HCT116 (cell line): Measurements from ENCODE around the gene IGFALS. TPM values are rescaled to one million over a fixed set of nuclear protein-coding genes. Genes with fewer than 3 reads are reported as not detected.

ENCODE experiments used
- ATAC-seq: fragments of 200-7000 bp; cut with Tn5 transposase; 2 replicates; pipeline ENCODE4 v1.9.1; 2020; ENCODE audit warnings: mild to moderate bottlenecking, moderate library complexity
- BruUV-seq: library from RNA; stranded (reverse); fragments of 400-500 nt; replicated peaks from 2 replicates; lab custom pipeline; 2021; lab: Mats Ljungman, UMichigan
- CTCF ChIA-PET: fragments of 300-600 bp; sonication (Branson Sonifier 250); formaldehyde crosslinking; loops from one replicate; lab custom pipeline; 2021; ENCODE audit warnings: antibody characterized with exemption; lab: Charles Lee
- POLR2A ChIA-PET: fragments of 300-600, 350-600 bp; sonication (Branson Sonifier 250); formaldehyde crosslinking; loops from one replicate; lab custom pipeline; 2021; ENCODE audit warnings: antibody characterized with exemption; lab: Charles Lee
- RAD21 ChIA-PET, 2 experiments: fragments of 300-600 bp; sonication (Branson Sonifier 250); formaldehyde crosslinking; loops; one replicate each; lab custom pipeline; 2023; ENCODE audit warnings: low total read pairs in 2 of 2; ENCODE audit not compliant: uncharacterized antibody in 2 of 2, unreplicated experiment in 2 of 2, low non-redundant PET in 1 of 2; lab: Charles Lee
- DNase-seq: peaks from one replicate; pipeline ENCODE4 v3.0.0-alpha.2; 2010; ENCODE audit warnings: low read depth, low spot score
- H2AFZ ChIP-seq: fragments of 200-600 bp; shearing (Covaris generic), sonication (generic); 2 replicates; pipeline ENCODE4 v1.6.1; 2017; ENCODE audit warnings: low read depth, mixed run types, mixed read lengths, antibody characterized with exemption, low read length; ENCODE audit not compliant: poor library complexity, severe bottlenecking
- H3K27ac ChIP-seq: 2 replicates; pipeline ENCODE4 v1.5.1; 2012; ENCODE audit warnings: low read depth, low read length
- H3K27me3 ChIP-seq: fragments of 200-600 bp; sonication (generic); 2 replicates; pipeline ENCODE4 v1.6.1; 2016; ENCODE audit warnings: mixed run types, low read length, mixed read lengths; ENCODE audit not compliant: insufficient read depth
- H3K36me3 ChIP-seq, 2 experiments: fragments of 200-500 bp in 1 of 2; fragments of 200-600 bp in 1 of 2; sonication (Bioruptor generic) in 1 of 2; sonication (generic) in 1 of 2; 2 replicates each; pipeline versions ENCODE4 v1.5.1 to v1.6.1; 2014 to 2016; ENCODE audit warnings: low read length in 2 of 2, inconsistent platforms in 1 of 2, mixed read lengths in 1 of 2, mixed run types in 1 of 2; ENCODE audit not compliant: insufficient read depth in 2 of 2, control insufficient read depth in 1 of 2
- H3K4me1 ChIP-seq, 2 experiments: fragments of 200-600 bp in 1 of 2; sonication (generic) in 1 of 2; 2 replicates each; pipeline versions ENCODE4 v1.5.1 to v1.6.1; 2012 to 2017; ENCODE audit warnings: low read length in 2 of 2, inconsistent platforms in 1 of 2, mild to moderate bottlenecking in 1 of 2, mixed read lengths in 1 of 2, mixed run types in 1 of 2, moderate library complexity in 1 of 2; ENCODE audit not compliant: insufficient read depth in 2 of 2, control insufficient read depth in 1 of 2
- H3K4me2 ChIP-seq: fragments of 200-600 bp; sonication (generic); 2 replicates; pipeline ENCODE4 v1.6.1; 2017; ENCODE audit warnings: mixed run types, low read length, mixed read lengths
- H3K4me3 ChIP-seq, 2 experiments: fragments of 200-600 bp in 1 of 2; sonication (generic) in 1 of 2; replicated peaks in 1 of 2; 2 replicates each; pipeline ENCODE4 v1.5.1; 2011 to 2016; ENCODE audit warnings: low read length in 2 of 2, control low read depth in 1 of 2, low read depth in 1 of 2, mild to moderate bottlenecking in 1 of 2, mixed read lengths in 1 of 2, mixed run types in 1 of 2
- H3K79me2 ChIP-seq: fragments of 200-600 bp; sonication (generic); 2 replicates; pipeline ENCODE4 v1.6.1; 2017; ENCODE audit warnings: mild to moderate bottlenecking, mixed run types, low read length, moderate library complexity, mixed read lengths; ENCODE audit not compliant: insufficient read depth
- H3K9ac ChIP-seq: fragments of 200-600 bp; sonication (generic); 2 replicates; pipeline ENCODE4 v1.6.1; 2016; ENCODE audit warnings: low read length, mixed read lengths
- H3K9me2 ChIP-seq: fragments of 200-600 bp; sonication (generic), shearing (Covaris generic); 2 replicates; pipeline ENCODE4 v1.6.1; 2017; ENCODE audit warnings: mixed run types, mild to moderate bottlenecking, moderate library complexity; ENCODE audit not compliant: insufficient read depth
- H3K9me3 ChIP-seq, 2 experiments: fragments of 200-500 bp in 1 of 2; fragments of 200-600 bp in 1 of 2; sonication (Bioruptor generic) in 1 of 2; sonication (generic) in 1 of 2; 2 replicates each; pipeline ENCODE4 v1.6.1; 2014 to 2017; ENCODE audit warnings: low read length in 2 of 2, mixed read lengths in 2 of 2, inconsistent platforms in 1 of 2, low read depth in 1 of 2, mild to moderate bottlenecking in 1 of 2, mixed run types in 1 of 2, moderate library complexity in 1 of 2; ENCODE audit not compliant: control insufficient read depth in 1 of 2, insufficient read depth in 1 of 2
- H4K20me1 ChIP-seq: fragments of 200-600 bp; sonication (generic), shearing (Covaris generic); 2 replicates; pipeline ENCODE4 v1.6.1; 2017; ENCODE audit warnings: mixed run types, mild to moderate bottlenecking, moderate library complexity; ENCODE audit not compliant: insufficient read depth
- CBX3 ChIP-seq: IDR thresholded peaks from 2 replicates; pipeline ENCODE4 v1.6.1; 2012; ENCODE audit warnings: low read depth
- CEBPB ChIP-seq: IDR thresholded peaks from 2 replicates; pipeline ENCODE4 v1.6.1; 2012; ENCODE audit warnings: low read depth
- EGR1 ChIP-seq: IDR thresholded peaks from 2 replicates; pipeline ENCODE4 v1.6.1; 2012; ENCODE audit warnings: low read depth
- ELF1 ChIP-seq: IDR thresholded peaks from 2 replicates; pipeline ENCODE4 v1.6.1; 2012; ENCODE audit warnings: low read depth, borderline replicate concordance
- EZH2 ChIP-seq: fragments of 200-600 bp; sonication (generic); IDR thresholded peaks from 2 replicates; pipeline ENCODE4 v1.6.1; 2017; ENCODE audit warnings: antibody characterized with exemption, mixed run types
- FOSL1 ChIP-seq: IDR thresholded peaks from 2 replicates; pipeline ENCODE4 v1.6.1; 2012; ENCODE audit warnings: low read depth
- JUND ChIP-seq: IDR thresholded peaks from 2 replicates; pipeline ENCODE4 v1.6.1; 2012
- POLR2A ChIP-seq: IDR thresholded peaks from 2 replicates; pipeline ENCODE4 v1.7.0; 2011; ENCODE audit warnings: borderline replicate concordance; ENCODE audit not compliant: insufficient read depth, insufficient read length; ENCODE audit errors: extremely low read depth
- POLR2AphosphoS5 ChIP-seq: IDR thresholded peaks from 2 replicates; pipeline ENCODE4 v1.6.1; 2011; ENCODE audit warnings: mild to moderate bottlenecking, low read depth, low read length, moderate library complexity
- YY1 ChIP-seq: IDR thresholded peaks from 2 replicates; pipeline ENCODE4 v1.6.1; 2011; ENCODE audit warnings: low read length, low read depth, moderate library complexity, mild to moderate bottlenecking; ENCODE audit not compliant: insufficient replicate concordance; ENCODE audit errors: extremely low read depth
- ZFX ChIP-seq: fragments of 450-650 bp; IDR thresholded peaks from 2 replicates; pipeline ENCODE4 v1.6.1; 2017
- intact Hi-C: fragments of 100-400 bp; cut with micrococcal nuclease; formaldehyde crosslinking; loops from 2 replicates; pipeline ENCODE4 v1.10.0; 2022
- total RNA-seq: library from RNA; stranded (reverse); gene quantifications from one replicate; pipeline ENCODE4 v1.2.1, GENCODE V29; 2021; ENCODE audit not compliant: unreplicated experiment
- TF ChIP-seq, protein P1 (sequence below), 3 experiments: fragments of 200-600 bp in 1 of 3; sonication (generic) in 1 of 3; IDR thresholded peaks in 2 of 3; conservative IDR thresholded peaks in 1 of 3; 2 replicates each; pipeline ENCODE4 v1.5.1; 2012 to 2017; ENCODE audit warnings: low read depth in 2 of 3, low read length in 2 of 3, antibody characterized with exemption in 1 of 3, borderline replicate concordance in 1 of 3, control low read depth in 1 of 3, mild to moderate bottlenecking in 1 of 3, mixed read lengths in 1 of 3, mixed run types in 1 of 3, moderate library complexity in 1 of 3; ENCODE audit not compliant: insufficient read depth in 1 of 3
- TF ChIP-seq, protein P2 (sequence below): IDR thresholded peaks from 2 replicates; pipeline ENCODE4 v1.6.1; 2012; ENCODE audit warnings: low read depth
- TF ChIP-seq, protein P3 (sequence below): IDR thresholded peaks from 2 replicates; pipeline ENCODE4 v1.6.1; 2012

The IGFALS gene
- total RNA-seq, 1 experiment from 2014 or later: 0.10 TPM

DNA sequence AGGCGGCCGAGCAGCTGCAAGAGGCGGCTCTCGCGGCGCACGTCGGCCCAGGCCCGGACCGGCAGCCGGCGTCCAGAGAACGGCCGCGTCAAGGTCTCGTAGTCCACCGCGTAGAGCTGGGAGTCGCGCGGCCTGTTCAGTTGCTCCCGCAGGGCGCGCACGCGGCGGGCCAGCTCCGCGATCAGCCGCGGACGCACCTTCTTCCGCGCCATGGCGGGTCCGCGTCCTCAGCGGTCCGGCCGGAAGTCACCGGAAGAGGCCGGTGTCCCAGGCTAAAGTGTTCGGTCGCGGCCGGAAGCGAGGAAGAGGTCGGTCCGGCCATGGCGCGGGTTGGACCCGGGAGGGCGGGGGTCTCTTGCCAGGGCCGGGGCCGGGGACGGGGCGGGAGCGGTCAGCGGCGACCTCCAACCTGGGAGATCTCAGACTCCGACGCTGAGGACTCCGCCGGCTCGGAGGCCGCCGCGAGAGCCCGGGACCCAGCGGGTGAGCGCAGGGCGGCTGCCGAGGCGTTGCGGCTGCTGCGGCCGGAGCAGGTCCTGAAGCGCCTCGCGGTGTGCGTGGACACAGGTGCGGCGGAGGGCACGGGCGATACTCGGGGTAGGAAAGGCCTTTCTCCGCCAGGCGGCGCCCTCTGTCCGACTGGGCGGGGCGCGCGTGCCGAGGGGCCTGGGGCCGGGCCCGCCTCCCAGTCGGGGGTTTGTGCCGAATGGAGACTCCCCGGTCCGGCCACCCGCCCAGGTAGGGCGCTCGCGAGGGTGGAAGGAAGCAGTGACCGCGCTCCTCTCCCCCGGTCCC lies 20.4 kb downstream of the IGFALS start, which contains the start of gene MRPS34 (continued):
- TF ChIP-seq, protein P1, sequence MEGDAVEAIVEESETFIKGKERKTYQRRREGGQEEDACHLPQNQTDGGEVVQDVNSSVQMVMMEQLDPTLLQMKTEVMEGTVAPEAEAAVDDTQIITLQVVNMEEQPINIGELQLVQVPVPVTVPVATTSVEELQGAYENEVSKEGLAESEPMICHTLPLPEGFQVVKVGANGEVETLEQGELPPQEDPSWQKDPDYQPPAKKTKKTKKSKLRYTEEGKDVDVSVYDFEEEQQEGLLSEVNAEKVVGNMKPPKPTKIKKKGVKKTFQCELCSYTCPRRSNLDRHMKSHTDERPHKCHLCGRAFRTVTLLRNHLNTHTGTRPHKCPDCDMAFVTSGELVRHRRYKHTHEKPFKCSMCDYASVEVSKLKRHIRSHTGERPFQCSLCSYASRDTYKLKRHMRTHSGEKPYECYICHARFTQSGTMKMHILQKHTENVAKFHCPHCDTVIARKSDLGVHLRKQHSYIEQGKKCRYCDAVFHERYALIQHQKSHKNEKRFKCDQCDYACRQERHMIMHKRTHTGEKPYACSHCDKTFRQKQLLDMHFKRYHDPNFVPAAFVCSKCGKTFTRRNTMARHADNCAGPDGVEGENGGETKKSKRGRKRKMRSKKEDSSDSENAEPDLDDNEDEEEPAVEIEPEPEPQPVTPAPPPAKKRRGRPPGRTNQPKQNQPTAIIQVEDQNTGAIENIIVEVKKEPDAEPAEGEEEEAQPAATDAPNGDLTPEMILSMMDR (IDR thresholded peaks at IDR 0.05 in 2 of 3, conservative IDR thresholded peaks at IDR 0.05 in 1 of 3; ENCODE audit: borderline replicate concordance in 1 of 3, insufficient read depth in 1 of 3, low read depth in 2 of 3, low read length in 2 of 3): peak in 2 of 3 experiments; percentile 68 to 77; a peak in 4 of 6 replicates
- no peak for TF ChIP-seq EGR1

DNA sequence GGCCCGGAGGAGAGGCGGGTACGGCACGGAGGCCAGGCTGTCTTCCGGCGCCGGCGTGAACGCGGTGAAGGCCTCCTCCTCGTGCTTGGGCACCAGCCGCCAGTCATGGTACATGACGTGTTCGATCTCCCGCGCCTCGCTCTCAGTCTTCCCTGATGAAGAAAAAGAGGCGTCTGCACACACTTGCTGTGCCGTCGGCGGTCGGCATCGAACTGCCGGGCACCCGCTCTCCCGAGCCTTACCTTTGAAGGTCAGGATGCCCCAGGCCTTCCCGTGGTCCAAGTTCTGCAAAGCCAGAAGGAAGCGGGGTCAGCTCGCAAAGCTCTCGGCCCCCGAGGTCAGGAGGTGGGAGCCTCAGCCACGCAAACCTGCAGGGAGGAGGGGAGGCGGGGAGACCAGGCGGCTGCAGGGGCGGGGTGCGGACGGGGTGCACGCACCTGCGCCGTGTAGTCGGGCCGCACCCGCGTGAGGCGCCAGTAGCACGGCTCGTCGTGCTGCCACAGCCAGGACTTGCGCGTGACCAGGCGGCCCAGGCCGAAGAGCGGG lies 21.1 kb downstream of the IGFALS start, which contains the start of gene EME2:
EME2 (plus strand) TSS at position 449 of the 546 bp plus-strand sequence. CDS start 418 bp downstream, outside the sequence.
- peak; percentile 7 for ATAC-seq
- Histone ChIP-seq H3K4me2 (peak within 1 kb of the TSS; percentile 100), H2AFZ (no peak within 1 kb of the TSS), H3K27me3 (no peaks in the 10 kb centered on the region), H3K9me3 (no peaks in the 10 kb centered on the region), H3K9ac (peak within 1 kb of the TSS; percentile 93), H3K4me3 (peak within 1 kb of the TSS; percentile 88 to 97), H3K79me2 (peaks cover 52% of the 10 kb centered on the region), H3K9me2 (no peaks in the 10 kb centered on the region), H3K27ac (peak within 1 kb of the TSS; percentile 95), H3K36me3 (peaks cover 0 to 8% of the 10 kb centered on the region in 2 experiments; a peak in 2 of 4 replicates), H3K4me1 (peaks cover 14 to 29% of the 10 kb centered on the region in 2 experiments), H4K20me1 (peaks cover 5% of the 10 kb centered on the region; the same call in 1 of the 2 replicates)
- RAD21 ChIA-PET: no interaction called here
- TF ChIP-seq POLR2AphosphoS5: no peak
- no peak for TF ChIP-seq EGR1
- no peak for TF ChIP-seq ELF1
- TF ChIP-seq, protein P2, sequence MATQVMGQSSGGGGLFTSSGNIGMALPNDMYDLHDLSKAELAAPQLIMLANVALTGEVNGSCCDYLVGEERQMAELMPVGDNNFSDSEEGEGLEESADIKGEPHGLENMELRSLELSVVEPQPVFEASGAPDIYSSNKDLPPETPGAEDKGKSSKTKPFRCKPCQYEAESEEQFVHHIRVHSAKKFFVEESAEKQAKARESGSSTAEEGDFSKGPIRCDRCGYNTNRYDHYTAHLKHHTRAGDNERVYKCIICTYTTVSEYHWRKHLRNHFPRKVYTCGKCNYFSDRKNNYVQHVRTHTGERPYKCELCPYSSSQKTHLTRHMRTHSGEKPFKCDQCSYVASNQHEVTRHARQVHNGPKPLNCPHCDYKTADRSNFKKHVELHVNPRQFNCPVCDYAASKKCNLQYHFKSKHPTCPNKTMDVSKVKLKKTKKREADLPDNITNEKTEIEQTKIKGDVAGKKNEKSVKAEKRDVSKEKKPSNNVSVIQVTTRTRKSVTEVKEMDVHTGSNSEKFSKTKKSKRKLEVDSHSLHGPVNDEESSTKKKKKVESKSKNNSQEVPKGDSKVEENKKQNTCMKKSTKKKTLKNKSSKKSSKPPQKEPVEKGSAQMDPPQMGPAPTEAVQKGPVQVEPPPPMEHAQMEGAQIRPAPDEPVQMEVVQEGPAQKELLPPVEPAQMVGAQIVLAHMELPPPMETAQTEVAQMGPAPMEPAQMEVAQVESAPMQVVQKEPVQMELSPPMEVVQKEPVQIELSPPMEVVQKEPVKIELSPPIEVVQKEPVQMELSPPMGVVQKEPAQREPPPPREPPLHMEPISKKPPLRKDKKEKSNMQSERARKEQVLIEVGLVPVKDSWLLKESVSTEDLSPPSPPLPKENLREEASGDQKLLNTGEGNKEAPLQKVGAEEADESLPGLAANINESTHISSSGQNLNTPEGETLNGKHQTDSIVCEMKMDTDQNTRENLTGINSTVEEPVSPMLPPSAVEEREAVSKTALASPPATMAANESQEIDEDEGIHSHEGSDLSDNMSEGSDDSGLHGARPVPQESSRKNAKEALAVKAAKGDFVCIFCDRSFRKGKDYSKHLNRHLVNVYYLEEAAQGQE: no peak
- TF ChIP-seq, protein P3, sequence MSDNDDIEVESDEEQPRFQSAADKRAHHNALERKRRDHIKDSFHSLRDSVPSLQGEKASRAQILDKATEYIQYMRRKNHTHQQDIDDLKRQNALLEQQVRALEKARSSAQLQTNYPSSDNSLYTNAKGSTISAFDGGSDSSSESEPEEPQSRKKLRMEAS: no peak
- no peak for TF ChIP-seq POLR2A
- no peak for TF ChIP-seq FOSL1
- no peak for TF ChIP-seq JUND
- no peak for TF ChIP-seq ZFX
- TF ChIP-seq EZH2: no peak
- no peak for TF ChIP-seq CBX3
- no peak for TF ChIP-seq YY1
- no peak for TF ChIP-seq CEBPB
- intact Hi-C loops: no loop called here
- CTCF ChIA-PET: interaction anchor here (0.7 to 1.9 kb wide), 4 partner anchors 10 to 94 kb away, joined by 3 to 13 read pairs (median 4); partner anchors contain the start of genes FAHD1, HAGH, JPT2 and MAPK8IP3
- POLR2A ChIA-PET: interaction anchor here (3.5 kb wide), 1 partner anchor 10 kb away, joined by 23 read pairs; the partner anchor contains the start of genes NUBP2 and SPSB3
- no TSS peak for BruUV-seq
- no peak for DNase-seq
